OCI-M1 (cell line): ENCODE data around the gene STX17.
"Not testable (repeated sequence)": the region's sequence is repeated elsewhere in the genome, so short reads cannot be mapped to it uniquely, and the experiment has no call there.

Experiments used
- DNase-seq: peaks from one replicate; lab custom pipeline; 2025; lab: John Stamatoyannopoulos, UW

The STX17 gene

GRCh38 chr9:99906403-99907207 is at the start of gene STX17:
STX17 (plus strand) TSS chr9:99906654; CDS start chr9:99915240, 8,586 bp downstream.
- peak; percentile 84 for DNase-seq

GRCh38 chr9:99857576-99857975 is 48.9 kb upstream of the STX17 start:
- not testable (repeated sequence) for DNase-seq

GRCh38 chr9:99858087-99858486 is 48.4 kb upstream of the STX17 start:
- peak; percentile 8 for DNase-seq

GRCh38 chr9:99859243-99859980 is 47.0 kb upstream of the STX17 start:
- no peak for DNase-seq

- DNase-seq, result no peak
These were observed 46.2 kb upstream of the STX17 start for GRCh38 chr9:99860266-99860665.

- no peak for DNase-seq
These were observed 42.5 kb upstream of the STX17 start for GRCh38 chr9:99863955-99864354.

GRCh38 chr9:99866398-99866797 is 40.1 kb upstream of the STX17 start:
- no peak for DNase-seq

- DNase-seq, result no peak
These were observed 38.9 kb upstream of the STX17 start for GRCh38 chr9:99867536-99867935.

- DNase-seq, result no peak
These were observed 38.5 kb upstream of the STX17 start for GRCh38 chr9:99867968-99868367.

- no peak for DNase-seq
These were observed 37.6 kb upstream of the STX17 start for GRCh38 chr9:99868845-99869244.

- DNase-seq, result no peak
These were observed 36.3 kb upstream of the STX17 start for GRCh38 chr9:99870126-99870525.

GRCh38 chr9:99873531-99873930 is 32.9 kb upstream of the STX17 start:
- no peak for DNase-seq

- no peak for DNase-seq
These were observed 32.4 kb upstream of the STX17 start for GRCh38 chr9:99873943-99874584.

GRCh38 chr9:99876190-99876589 is 30.3 kb upstream of the STX17 start:
- DNase-seq, result no peak

GRCh38 chr9:99878651-99879050 is 27.8 kb upstream of the STX17 start:
- DNase-seq, result no peak

GRCh38 chr9:99881769-99882168 is 24.7 kb upstream of the STX17 start:
- no peak for DNase-seq

- DNase-seq, result peak; percentile 53
These were observed 20.7 kb upstream of the STX17 start for GRCh38 chr9:99885747-99886146.

- DNase-seq, result peak; percentile 14
These were observed 17.3 kb upstream of the STX17 start for GRCh38 chr9:99889120-99889519.

- DNase-seq, result no peak
These were observed 11.6 kb upstream of the STX17 start for GRCh38 chr9:99894826-99895225.

- no peak for DNase-seq
These were observed 10.9 kb upstream of the STX17 start for GRCh38 chr9:99895510-99895909.

GRCh38 chr9:99896119-99896518 is 10.3 kb upstream of the STX17 start:
- no peak for DNase-seq

GRCh38 chr9:99903393-99903792 is 3.1 kb upstream of the STX17 start:
- no peak for DNase-seq
